ENCODE data around the gene DCAF7.

- TF ChIP-seq CTCF (IDR thresholded peaks at IDR 0.05) (no peak), POLR2AphosphoS5 (IDR thresholded peaks at IDR 0.05; ENCODE audit: low read depth, low read length) (no peak), TCF7L2 (IDR thresholded peaks at IDR 0.05; ENCODE audit: low read depth, low read length) (no peak), SIN3A (IDR thresholded peaks at IDR 0.05; ENCODE audit: borderline replicate concordance, insufficient read depth, low read depth, low read length) (no peak)
- TF ChIP-seq, protein P1, sequence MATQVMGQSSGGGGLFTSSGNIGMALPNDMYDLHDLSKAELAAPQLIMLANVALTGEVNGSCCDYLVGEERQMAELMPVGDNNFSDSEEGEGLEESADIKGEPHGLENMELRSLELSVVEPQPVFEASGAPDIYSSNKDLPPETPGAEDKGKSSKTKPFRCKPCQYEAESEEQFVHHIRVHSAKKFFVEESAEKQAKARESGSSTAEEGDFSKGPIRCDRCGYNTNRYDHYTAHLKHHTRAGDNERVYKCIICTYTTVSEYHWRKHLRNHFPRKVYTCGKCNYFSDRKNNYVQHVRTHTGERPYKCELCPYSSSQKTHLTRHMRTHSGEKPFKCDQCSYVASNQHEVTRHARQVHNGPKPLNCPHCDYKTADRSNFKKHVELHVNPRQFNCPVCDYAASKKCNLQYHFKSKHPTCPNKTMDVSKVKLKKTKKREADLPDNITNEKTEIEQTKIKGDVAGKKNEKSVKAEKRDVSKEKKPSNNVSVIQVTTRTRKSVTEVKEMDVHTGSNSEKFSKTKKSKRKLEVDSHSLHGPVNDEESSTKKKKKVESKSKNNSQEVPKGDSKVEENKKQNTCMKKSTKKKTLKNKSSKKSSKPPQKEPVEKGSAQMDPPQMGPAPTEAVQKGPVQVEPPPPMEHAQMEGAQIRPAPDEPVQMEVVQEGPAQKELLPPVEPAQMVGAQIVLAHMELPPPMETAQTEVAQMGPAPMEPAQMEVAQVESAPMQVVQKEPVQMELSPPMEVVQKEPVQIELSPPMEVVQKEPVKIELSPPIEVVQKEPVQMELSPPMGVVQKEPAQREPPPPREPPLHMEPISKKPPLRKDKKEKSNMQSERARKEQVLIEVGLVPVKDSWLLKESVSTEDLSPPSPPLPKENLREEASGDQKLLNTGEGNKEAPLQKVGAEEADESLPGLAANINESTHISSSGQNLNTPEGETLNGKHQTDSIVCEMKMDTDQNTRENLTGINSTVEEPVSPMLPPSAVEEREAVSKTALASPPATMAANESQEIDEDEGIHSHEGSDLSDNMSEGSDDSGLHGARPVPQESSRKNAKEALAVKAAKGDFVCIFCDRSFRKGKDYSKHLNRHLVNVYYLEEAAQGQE (IDR thresholded peaks at IDR 0.05; ENCODE audit: insufficient read depth in 1 of 2, low read depth in 2 of 2, low read length in 1 of 2), result no peak
Observed at GRCh38 chr17:63505341-63505740, 44.9 kb upstream of the DCAF7 start.
